Stimulated activated naive B cell treated with anti-CD40 and anti-IgM and Interleukin-4, amounts not matched to agents 10 μg/mL and 1 μg/mL and 100 μg/mL, for 72 hours (primary cell): Measurements from ENCODE around the gene STAT5A.
"Not testable (repeated sequence)": the region's sequence is repeated elsewhere in the genome, so short reads cannot be mapped to it uniquely, and the experiment has no call there.

ENCODE experiments used
- ATAC-seq, 2 donors: fragments of 150-1000 bp; cut with Tn5 transposase; replicated peaks; 2 replicates each; pipeline ENCODE4 v1.10.0; 2021; ENCODE audit warnings: moderate library complexity in 1 of 2
- DNase-seq: peaks from one replicate; pipeline ENCODE4 v3.0.0; 2021
- H3K27ac Mint-ChIP-seq: one replicate; pipeline ENCODE4 v1.8.0; 2022; ENCODE audit warnings: mild to moderate bottlenecking, mixed read lengths
- H3K27me3 Mint-ChIP-seq, 2 donors: one replicate each; pipeline ENCODE4 v1.8.0; 2022; ENCODE audit warnings: mixed read lengths in 2 of 2
- H3K36me3 Mint-ChIP-seq, 2 donors: one replicate each; pipeline ENCODE4 v1.8.0; 2022; ENCODE audit warnings: mixed read lengths in 2 of 2, mild to moderate bottlenecking in 1 of 2
- H3K4me1 Mint-ChIP-seq, 2 donors: one replicate each; pipeline ENCODE4 v1.8.0; 2022; ENCODE audit warnings: mixed read lengths in 2 of 2, mild to moderate bottlenecking in 1 of 2
- H3K4me3 Mint-ChIP-seq, 2 donors: one replicate each; pipeline ENCODE4 v1.8.0; 2022; ENCODE audit warnings: mild to moderate bottlenecking in 2 of 2, mixed read lengths in 2 of 2, moderate library complexity in 1 of 2
- H3K9me3 Mint-ChIP-seq, 2 donors: one replicate each; pipeline ENCODE4 v1.8.0; 2022; ENCODE audit warnings: mixed read lengths in 2 of 2, mild to moderate bottlenecking in 1 of 2

The STAT5A gene

GRCh38 chr17:42299913-42300312 is 11.6 kb downstream of the STAT5A start:
- not testable (repeated sequence) for ATAC-seq, H3K9me3 Mint-ChIP-seq

DNA sequence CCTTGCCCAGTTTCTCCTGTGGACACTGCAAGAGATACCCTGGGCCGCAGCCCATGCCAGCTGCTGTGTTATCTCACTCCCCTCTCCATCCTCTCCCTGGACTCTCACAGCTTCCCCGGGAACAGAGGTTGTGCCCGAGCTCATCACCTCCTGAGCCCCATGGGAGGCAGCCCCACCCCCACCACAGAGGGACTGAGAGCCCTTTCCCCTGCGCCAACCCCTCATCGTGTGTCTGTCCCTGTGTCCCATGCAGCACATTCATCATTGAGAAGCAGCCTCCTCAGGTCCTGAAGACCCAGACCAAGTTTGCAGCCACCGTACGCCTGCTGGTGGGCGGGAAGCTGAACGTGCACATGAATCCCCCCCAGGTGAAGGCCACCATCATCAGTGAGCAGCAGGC is 12.7 kb downstream of the STAT5A start:
- H3K4me1 Mint-ChIP-seq = peaks cover 33 to 37% of the 10 kb centered on the region in 2 donors
- no peaks in the 10 kb centered on the region for H3K9me3 Mint-ChIP-seq
- no peaks in the 10 kb centered on the region for H3K27me3 Mint-ChIP-seq
- ATAC-seq (no peak), DNase-seq (no peak)
- no peak overlapping the region for H3K4me3 Mint-ChIP-seq
- H3K27ac Mint-ChIP-seq = peak overlapping the region; percentile 83
- H3K36me3 Mint-ChIP-seq = peaks cover 54 to 59% of the 10 kb centered on the region in 2 donors

More at GRCh38 chr17:42299913-42300312, 11.6 kb downstream of the STAT5A start:
- not testable (repeated sequence) for H3K27ac Mint-ChIP-seq, H3K4me3 Mint-ChIP-seq, DNase-seq, H3K27me3 Mint-ChIP-seq
- Mint-ChIP-seq H3K4me1 (peaks cover 36 to 44% of the 10 kb centered on the region in 2 donors), H3K36me3 (peaks cover 54 to 61% of the 10 kb centered on the region in 2 donors)

DNA sequence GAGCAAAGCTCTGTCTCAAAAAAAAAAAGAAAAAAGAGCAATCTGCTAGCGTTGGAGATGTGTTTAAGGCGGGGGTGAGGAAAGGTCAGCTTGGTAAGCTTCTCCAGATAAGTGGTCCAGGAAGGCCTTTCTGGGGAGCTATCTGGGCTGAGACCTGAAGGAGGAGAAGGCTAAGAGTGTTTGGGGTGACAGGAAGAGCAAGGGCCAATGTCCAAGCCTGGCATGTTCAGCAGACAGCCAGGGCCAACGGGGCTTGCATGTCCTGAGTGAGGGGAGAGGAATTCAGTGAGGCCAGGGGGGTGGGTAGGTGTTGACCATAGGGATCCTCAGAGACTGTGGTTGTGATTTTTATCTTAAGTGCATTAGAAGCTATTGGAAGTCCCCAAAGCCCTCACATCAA is 15.4 kb downstream of the STAT5A start:
- H3K27me3 Mint-ChIP-seq = no peaks in the 10 kb centered on the region
- no peak for DNase-seq
- peaks cover 68 to 76% of the 10 kb centered on the region in 2 donors for H3K36me3 Mint-ChIP-seq
- H3K4me1 Mint-ChIP-seq = peaks cover 48 to 49% of the 10 kb centered on the region in 2 donors
- peak overlapping the region; percentile 88 for H3K27ac Mint-ChIP-seq
- ATAC-seq = no peak
- H3K4me3 Mint-ChIP-seq = peak overlapping the region in 1 of 2 donors; percentile 56
- no peaks in the 10 kb centered on the region for H3K9me3 Mint-ChIP-seq

GRCh38 chr17:42304187-42305030 is 16.1 kb downstream of the STAT5A start:
- Mint-ChIP-seq H3K27me3 (no peaks in the 10 kb centered on the region), H3K4me1 (peaks cover 49 to 51% of the 10 kb centered on the region in 2 donors), H3K27ac (peak overlapping the region; percentile 75), H3K9me3 (no peaks in the 10 kb centered on the region), H3K4me3 (peak overlapping the region in 1 of 2 donors; percentile 21), H3K36me3 (peaks cover 68 to 77% of the 10 kb centered on the region in 2 donors)
- DNase-seq = no peak
- peak in 1 of 2 donors; percentile 11 for ATAC-seq

DNA sequence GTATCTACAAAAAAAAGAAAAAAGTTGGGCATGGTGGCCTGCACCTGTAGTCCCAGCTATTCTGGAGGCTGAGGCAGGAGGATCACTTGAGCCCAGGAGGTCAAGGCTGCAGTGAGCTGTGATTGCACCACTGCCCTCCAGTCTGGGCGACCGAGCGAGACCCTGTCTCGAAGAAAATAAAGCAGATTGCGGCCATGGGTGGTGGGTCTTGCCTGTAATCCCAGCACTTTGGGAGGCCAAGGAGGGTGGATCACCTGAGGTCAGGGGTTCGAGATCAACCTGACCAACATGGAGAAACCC is 16.7 kb downstream of the STAT5A start:
- ATAC-seq, H3K4me3 Mint-ChIP-seq, H3K27ac Mint-ChIP-seq, H3K27me3 Mint-ChIP-seq, DNase-seq, H3K9me3 Mint-ChIP-seq: not testable (repeated sequence)
- H3K4me1 Mint-ChIP-seq = peaks cover 54 to 55% of the 10 kb centered on the region in 2 donors
- H3K36me3 Mint-ChIP-seq = peaks cover 72 to 83% of the 10 kb centered on the region in 2 donors

GRCh38 chr17:42305543-42306384 is 17.5 kb downstream of the STAT5A start:
- no peak for ATAC-seq
- Mint-ChIP-seq H3K27me3 (no peaks in the 10 kb centered on the region), H3K27ac (peak overlapping the region; percentile 88), H3K9me3 (no peaks in the 10 kb centered on the region), H3K4me1 (peaks cover 61 to 63% of the 10 kb centered on the region in 2 donors), H3K36me3 (peaks cover 80 to 90% of the 10 kb centered on the region in 2 donors), H3K4me3 (peak overlapping the region; percentile 7 to 28)
- no peak for DNase-seq

GRCh38 chr17:42306385-42306667 is 18.0 kb downstream of the STAT5A start:
- no peaks in the 10 kb centered on the region for H3K27me3 Mint-ChIP-seq
- DNase-seq = no peak
- peak overlapping the region; percentile 7 to 28 for H3K4me3 Mint-ChIP-seq
- no peak for ATAC-seq
- H3K4me1 Mint-ChIP-seq = peaks cover 63 to 69% of the 10 kb centered on the region in 2 donors
- no peaks in the 10 kb centered on the region for H3K9me3 Mint-ChIP-seq
- H3K36me3 Mint-ChIP-seq = peaks cover 78 to 90% of the 10 kb centered on the region in 2 donors
- peak overlapping the region; percentile 88 for H3K27ac Mint-ChIP-seq

- ATAC-seq (no peak), DNase-seq (no peak)
- H3K9me3 Mint-ChIP-seq = no peaks in the 10 kb centered on the region
- peak overlapping the region; percentile 88 for H3K27ac Mint-ChIP-seq
- peaks cover 60 to 74% of the 10 kb centered on the region in 2 donors for H3K4me1 Mint-ChIP-seq
- peaks cover 73 to 87% of the 10 kb centered on the region in 2 donors for H3K36me3 Mint-ChIP-seq
- peak overlapping the region in 1 of 2 donors; percentile 19 for H3K4me3 Mint-ChIP-seq
- H3K27me3 Mint-ChIP-seq = no peaks in the 10 kb centered on the region
These were observed 19.1 kb downstream of the STAT5A start for GRCh38 chr17:42307362-42307927.

GRCh38 chr17:42308446-42308845 is 20.1 kb downstream of the STAT5A start:
- no peak for DNase-seq
- no peak for ATAC-seq
- Mint-ChIP-seq H3K27ac (peak overlapping the region; percentile 48), H3K4me1 (peaks cover 59 to 81% of the 10 kb centered on the region in 2 donors), H3K4me3 (peak overlapping the region; percentile 17 to 23), H3K9me3 (no peaks in the 10 kb centered on the region), H3K36me3 (peaks cover 65 to 79% of the 10 kb centered on the region in 2 donors), H3K27me3 (no peaks in the 10 kb centered on the region)

- Mint-ChIP-seq H3K27me3 (no peaks in the 10 kb centered on the region), H3K4me3 (peak overlapping the region in 1 of 2 donors; percentile 25), H3K36me3 (peaks cover 63 to 77% of the 10 kb centered on the region in 2 donors), H3K9me3 (no peaks in the 10 kb centered on the region), H3K4me1 (peaks cover 61 to 81% of the 10 kb centered on the region in 2 donors), H3K27ac (peak overlapping the region; percentile 53)
- no peak for ATAC-seq
- DNase-seq = no peak
These were observed 20.8 kb downstream of the STAT5A start for GRCh38 chr17:42309142-42309541.

- Mint-ChIP-seq H3K36me3 (peaks cover 55 to 68% of the 10 kb centered on the region in 2 donors), H3K4me3 (peak overlapping the region in 1 of 2 donors; percentile 55), H3K9me3 (no peaks in the 10 kb centered on the region), H3K27me3 (no peaks in the 10 kb centered on the region), H3K4me1 (peaks cover 57 to 89% of the 10 kb centered on the region in 2 donors), H3K27ac (peak overlapping the region; percentile 90)
- DNase-seq (no peak), ATAC-seq (no peak)
These were observed 21.9 kb downstream of the STAT5A start for GRCh38 chr17:42309986-42310786.

GRCh38 chr17:42310787-42311215 is 22.5 kb downstream of the STAT5A start:
- peak overlapping the region; percentile 90 for H3K27ac Mint-ChIP-seq

GRCh38 chr17:42311240-42312034 is 23.1 kb downstream of the STAT5A start:
- DNase-seq = no peak
- Mint-ChIP-seq H3K4me1 (peaks cover 61 to 90% of the 10 kb centered on the region in 2 donors), H3K27me3 (no peaks in the 10 kb centered on the region), H3K9me3 (no peaks in the 10 kb centered on the region), H3K36me3 (peaks cover 50 to 68% of the 10 kb centered on the region in 2 donors), H3K27ac (peak overlapping the region; percentile 92), H3K4me3 (peak overlapping the region; percentile 57 to 68)
- no peak for ATAC-seq

More at GRCh38 chr17:42310787-42311215, 22.5 kb downstream of the STAT5A start:
- no peaks in the 10 kb centered on the region for H3K27me3 Mint-ChIP-seq
- H3K36me3 Mint-ChIP-seq = peaks cover 56 to 73% of the 10 kb centered on the region in 2 donors
- no peaks in the 10 kb centered on the region for H3K9me3 Mint-ChIP-seq
- DNase-seq (no peak), ATAC-seq (no peak)
- peaks cover 63 to 93% of the 10 kb centered on the region in 2 donors for H3K4me1 Mint-ChIP-seq
- peak overlapping the region in 1 of 2 donors; percentile 55 for H3K4me3 Mint-ChIP-seq
